Sigmoid colon (tissue), 4 donors: ENCODE measurements around the gene HIRA.

Source experiments
- CTCF ChIP-seq, 4 experiments: fragments of 450-650 bp in 3 of 4; fragments of 200-600 bp in 1 of 4; IDR thresholded peaks; one replicate each; pipeline ENCODE4 v1.5.1; 2016 to 2019; ENCODE audit warnings: antibody characterized with exemption in 4 of 4, mild to moderate bottlenecking in 3 of 4, moderate library complexity in 2 of 4
- POLR2A ChIP-seq, 2 donors: fragments of 450-650 bp; IDR thresholded peaks; one replicate each; pipeline ENCODE4 v1.6.1; 2016; ENCODE audit warnings: antibody characterized with exemption in 2 of 2, mild to moderate bottlenecking in 2 of 2, moderate library complexity in 2 of 2
- POLR2AphosphoS5 ChIP-seq, 4 donors: sonication (generic); formaldehyde crosslinking; IDR thresholded peaks; one replicate each; pipeline ENCODE4 v1.6.1; 2017; ENCODE audit warnings: antibody characterized with exemption in 4 of 4

- TF ChIP-seq CTCF (IDR thresholded peaks at IDR 0.05) (no peak), POLR2AphosphoS5 (IDR thresholded peaks at IDR 0.05) (no peak), POLR2A (IDR thresholded peaks at IDR 0.05) (no peak)
These were observed 34.7 kb upstream of the HIRA start for GRCh38 chr22:19466126-19466716.
